GM19351 (cell line): ENCODE data around the gene RHO.
A peak's percentile ranks its signal among the peaks of the same experiment; 100 is the strongest.

Experiments used
- ATAC-seq: cut with Tn5 transposase; IDR thresholded peaks from one replicate; pipeline ENCODE4 v1.9.1; 2021; ENCODE audit warnings: mild to moderate bottlenecking, moderate library complexity; ENCODE audit not compliant: unreplicated experiment

The RHO gene

DNA sequence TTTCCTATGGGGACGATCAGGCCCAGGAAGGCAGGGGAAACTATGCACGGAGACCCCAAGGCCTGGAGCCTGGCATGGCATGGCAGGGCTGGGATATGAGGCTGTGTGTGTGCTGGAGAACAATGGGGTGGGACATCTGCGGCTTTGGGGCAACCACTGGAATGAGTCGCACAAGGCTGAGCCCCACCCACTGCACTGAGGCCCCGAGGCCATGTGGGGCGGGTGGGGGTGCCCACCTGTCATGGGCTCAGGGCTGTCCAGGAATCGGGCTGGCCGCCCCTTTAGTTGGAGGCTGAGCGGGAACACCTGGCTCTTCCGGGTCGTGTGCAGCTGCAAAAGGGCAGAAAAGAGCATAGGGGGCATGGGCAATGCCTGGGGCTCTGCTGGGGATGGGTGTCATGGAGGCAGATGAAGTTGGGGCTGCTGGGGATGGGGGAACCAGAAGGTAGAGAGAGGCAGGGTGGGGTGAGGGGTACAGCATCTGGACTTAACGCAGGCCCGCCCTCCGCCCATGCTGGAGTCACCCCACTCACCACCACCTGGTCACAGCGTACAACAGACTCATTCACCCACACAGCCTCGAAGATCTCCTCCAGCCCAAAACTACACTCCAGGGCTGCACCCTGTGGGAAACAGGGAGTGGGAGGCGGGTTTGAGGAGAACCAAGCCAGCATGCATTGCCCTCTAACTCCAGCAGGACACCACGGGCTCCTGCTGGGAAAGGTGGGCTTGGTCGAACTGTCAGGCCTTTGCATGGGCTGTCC, 47.0 kb downstream of the RHO start:
- no peak for ATAC-seq

DNA sequence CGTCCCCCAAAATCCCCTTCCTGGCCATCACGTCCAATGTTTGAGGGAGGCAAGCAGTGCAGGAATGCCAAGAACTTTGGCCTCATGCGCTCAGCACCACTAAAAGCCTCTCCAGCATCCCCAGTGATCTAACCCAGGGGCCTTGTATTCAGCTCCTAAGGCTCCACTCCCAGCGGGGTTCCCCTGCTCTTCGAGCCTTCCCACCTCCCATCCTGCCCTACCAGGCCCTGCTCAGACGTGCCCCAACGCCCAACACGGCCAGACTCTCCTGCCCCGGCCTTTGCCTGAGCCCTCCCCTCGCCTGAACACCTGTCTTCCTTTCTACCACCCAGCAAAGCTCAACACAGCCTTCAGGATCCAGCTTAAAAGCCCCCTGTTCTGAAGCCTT, 47.6 kb downstream of the RHO start:
- ATAC-seq: no peak

DNA sequence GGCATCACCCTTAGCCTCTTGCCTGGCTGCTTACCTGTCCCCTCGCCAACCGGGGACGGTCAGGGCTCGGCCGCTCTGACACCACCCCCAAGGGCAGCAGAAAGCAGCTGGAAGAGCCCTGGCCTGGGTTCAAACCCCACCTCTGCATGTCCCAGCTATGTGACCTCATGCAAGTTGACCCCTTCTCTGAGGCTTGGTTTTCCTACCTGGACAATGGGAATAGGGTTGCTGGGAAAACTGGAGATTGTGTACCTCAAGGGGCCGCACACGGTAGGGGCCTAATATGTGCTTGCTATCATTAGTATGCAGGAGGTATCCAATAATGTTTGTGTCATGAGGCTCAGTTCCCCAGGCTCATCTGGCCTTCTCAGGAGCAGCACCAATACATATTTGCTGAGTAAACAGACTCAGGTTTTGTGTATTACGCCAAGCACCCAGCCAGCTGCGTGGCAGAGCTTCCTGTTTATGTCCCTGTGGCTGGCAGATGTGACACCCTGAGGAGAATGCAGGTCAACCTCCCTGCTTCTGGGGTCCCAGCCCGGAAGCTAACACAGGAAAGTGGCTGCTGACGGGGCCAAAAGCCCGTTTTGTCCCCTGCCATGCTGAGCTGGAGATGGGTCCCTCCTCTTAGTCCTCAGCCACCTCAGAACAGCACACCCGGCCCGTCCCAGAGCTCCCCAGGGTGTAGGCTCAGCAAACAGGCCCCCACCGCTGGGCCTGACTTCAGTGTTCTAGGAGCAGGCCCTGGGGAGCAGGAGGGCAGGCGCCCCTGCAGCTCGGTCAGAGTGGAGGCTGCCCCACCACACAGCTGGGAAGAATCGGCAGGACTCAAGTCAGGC, 48.3 kb downstream of the RHO start:
- ATAC-seq: no peak

DNA sequence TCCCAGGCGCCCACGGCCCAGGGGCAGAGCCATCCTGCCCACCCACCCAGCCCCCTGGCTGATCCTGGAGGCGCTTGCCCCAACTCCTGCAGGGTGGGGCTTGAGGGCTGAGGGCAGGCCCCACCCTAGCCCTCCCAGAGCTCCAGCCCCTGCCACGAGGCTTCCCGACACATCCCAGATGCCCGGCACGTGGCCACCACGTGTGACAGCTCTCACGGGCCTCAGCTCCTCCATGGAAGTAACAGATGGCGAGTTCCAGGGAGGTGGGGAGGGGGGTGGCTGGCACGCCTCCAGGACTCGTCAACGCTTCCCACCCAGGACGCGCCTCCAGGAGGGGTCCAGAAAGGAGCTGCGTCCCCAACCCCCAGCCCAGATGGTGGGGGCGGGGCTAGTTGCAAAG, 48.9 kb downstream of the RHO start:
- ATAC-seq: no peak

DNA sequence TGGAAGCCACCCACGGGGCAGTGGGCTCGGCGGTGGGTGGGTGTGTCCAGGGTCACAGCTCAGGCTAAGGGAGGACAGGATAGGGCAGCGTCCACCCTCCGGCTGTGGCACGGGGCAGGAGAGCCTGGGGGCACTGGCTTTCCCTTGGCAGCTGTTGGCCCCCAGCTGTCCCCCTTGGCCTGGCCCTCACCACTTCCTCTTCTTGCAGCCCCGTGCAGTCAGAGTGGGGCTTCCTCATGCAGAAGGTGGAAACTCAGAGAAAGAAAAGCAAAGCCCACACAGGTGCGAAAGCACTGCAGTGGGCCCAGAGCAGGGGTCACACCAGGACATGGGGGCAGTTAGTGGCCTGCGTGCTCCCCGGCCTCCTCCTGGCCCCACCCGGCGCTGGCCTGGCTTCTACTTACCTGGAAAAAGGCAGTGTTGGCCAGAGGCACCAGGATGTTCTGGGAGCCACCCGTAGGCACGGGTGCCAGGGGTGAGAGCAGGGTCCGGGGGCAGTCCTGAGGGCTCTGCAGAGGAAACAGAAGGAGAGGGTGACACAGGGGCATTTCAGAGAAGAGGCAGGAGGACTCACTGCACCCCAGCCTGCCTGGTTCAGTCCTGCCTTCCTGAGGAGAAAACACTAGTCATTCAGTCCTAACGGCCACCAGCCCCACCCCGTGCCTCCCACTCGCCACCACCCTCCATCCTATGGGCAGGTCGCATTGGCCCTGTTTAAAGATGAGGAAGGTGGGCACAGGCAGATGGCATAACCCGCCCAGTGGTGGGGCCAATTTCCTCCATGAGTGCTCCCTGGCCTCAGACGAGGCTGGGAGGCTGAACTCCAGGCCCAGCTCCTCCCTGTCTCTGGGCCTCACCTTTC, 49.7 kb downstream of the RHO start:
- peak; percentile 74 for ATAC-seq

DNA sequence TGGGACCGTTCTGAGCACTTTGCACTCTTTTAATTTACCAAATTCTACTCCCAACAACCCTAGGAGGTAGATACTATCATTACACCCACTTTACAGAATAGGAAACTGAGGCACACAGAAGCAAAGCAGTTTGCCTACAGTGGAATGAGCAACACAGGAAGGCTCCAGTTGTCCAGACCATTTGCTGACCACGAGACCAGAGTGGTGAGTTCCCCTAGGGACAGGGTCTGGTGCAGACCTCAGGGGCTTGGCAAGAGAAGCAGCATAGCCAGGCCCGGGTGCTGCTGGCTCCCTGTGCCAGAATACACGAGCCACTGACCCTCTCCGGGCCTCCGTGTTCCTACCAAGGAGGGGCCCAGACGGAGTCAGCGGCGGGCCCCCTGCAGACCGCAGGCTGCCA, 51.6 kb downstream of the RHO start:
- no peak for ATAC-seq

DNA sequence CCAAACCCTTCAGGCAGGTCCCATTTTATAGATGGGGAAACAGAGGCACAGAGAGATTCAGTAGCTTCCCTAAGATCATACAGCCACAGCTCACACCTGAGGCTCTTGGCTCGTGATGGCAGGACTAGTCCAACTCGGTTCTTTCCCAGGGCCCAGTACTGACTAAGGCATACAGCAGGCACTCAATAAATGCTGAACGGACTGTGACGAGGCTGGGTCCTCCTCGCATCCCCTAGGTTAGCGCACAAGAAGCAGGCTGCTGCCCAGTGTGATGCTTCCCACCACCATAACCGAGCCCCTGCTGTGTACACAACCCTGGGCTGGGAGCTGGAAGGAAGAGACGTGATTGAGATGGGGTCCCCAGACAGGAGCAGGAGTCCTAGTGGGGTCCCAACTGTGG, 53.2 kb downstream of the RHO start:
- no peak for ATAC-seq

DNA sequence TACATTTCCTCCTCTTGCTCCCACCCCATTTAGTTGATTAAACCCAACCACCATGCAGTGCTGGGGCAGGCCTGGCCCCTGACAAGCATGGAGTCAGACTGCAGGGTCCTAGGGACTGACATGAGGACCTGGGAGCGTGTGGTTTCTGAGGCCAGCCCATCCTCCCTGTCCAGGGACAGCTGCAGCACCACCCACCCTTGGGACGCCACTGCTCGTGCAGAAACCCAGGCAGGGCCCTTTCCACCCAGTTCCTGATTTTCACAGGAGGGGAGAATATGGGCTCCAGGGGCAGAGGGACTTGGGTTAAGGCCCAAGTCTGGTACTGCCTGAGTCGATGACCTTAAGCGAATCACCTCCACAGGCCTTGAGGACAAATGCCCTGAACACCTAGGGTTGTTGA, 54.4 kb downstream of the RHO start:
- ATAC-seq: no peak

DNA sequence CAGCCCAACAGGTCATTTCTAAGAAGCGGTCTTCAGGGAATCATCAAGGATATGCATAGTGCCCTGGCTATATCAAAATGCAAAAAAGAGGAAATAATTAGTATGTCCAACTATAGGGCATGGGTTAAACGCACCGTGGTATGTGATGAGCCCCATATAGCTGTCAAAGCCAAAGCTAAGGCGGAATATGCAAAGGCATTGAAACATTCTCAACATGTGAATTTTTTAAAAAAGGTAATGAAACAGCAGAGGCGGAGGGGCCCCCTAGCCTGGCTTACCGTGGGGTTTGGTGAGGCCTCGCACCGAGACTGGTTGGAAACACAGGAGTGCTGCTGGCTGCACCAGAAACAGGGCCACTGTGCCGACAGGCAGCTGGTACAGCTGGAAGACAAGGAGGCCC, 54.9 kb downstream of the RHO start:
- no peak for ATAC-seq

DNA sequence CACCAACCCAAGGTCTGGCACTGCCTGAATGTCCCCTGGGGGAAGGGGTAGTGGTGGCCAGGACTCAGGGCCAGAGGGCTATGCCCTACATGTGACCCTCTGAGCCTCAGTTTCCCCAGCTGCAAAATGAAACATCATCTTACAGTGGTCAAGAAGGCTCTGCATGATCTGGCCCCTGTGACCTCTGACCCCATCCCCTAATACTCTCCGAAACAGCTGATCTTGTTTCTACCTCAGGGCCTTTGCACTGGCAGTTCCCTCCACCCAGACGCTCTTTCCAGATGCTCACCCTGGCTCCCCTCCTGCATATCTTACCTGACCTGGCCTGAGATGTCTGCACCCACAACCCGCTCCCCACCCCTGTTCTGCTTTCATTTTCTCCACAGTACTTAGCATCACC, 56.2 kb downstream of the RHO start:
- ATAC-seq: no peak
